22Rv1 (cell line): ENCODE measurements around the gene GLG1.
"Not testable (repeated sequence)": the region's sequence is repeated elsewhere in the genome, so short reads cannot be mapped to it uniquely, and the experiment has no call there.

ENCODE experiments used
- ZFX ChIP-seq: fragments of 450-650 bp; IDR thresholded peaks from 2 replicates; pipeline ENCODE4 v1.6.1; 2017; ENCODE audit warnings: antibody characterized with exemption, borderline replicate concordance
- TF ChIP-seq, protein P1 (sequence below): fragments of 450-650 bp; IDR thresholded peaks from 2 replicates; pipeline ENCODE4 v1.5.1; 2017; ENCODE audit warnings: mild to moderate bottlenecking

DNA sequence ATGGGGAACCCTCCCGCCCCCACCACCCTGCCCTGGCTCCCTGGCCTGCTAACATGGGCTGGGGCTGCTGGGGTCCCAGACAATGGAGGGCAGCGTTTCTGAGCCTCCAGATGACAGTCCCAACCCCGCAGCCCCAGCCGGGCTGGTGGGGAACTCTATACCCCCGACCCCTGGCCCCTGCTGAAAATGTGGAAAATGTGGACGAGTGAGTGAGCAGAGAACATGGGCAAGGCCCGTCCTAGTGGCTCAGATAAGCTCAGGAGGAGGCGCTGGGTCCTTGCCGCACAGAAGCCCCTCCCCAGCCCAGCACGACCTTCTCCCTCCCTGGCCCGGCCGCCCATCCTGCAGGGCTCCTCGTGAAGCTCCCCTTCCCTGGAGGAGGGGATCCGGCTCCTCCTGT is 187.1 kb downstream of the GLG1 start:
- TF ChIP-seq, protein P1, sequence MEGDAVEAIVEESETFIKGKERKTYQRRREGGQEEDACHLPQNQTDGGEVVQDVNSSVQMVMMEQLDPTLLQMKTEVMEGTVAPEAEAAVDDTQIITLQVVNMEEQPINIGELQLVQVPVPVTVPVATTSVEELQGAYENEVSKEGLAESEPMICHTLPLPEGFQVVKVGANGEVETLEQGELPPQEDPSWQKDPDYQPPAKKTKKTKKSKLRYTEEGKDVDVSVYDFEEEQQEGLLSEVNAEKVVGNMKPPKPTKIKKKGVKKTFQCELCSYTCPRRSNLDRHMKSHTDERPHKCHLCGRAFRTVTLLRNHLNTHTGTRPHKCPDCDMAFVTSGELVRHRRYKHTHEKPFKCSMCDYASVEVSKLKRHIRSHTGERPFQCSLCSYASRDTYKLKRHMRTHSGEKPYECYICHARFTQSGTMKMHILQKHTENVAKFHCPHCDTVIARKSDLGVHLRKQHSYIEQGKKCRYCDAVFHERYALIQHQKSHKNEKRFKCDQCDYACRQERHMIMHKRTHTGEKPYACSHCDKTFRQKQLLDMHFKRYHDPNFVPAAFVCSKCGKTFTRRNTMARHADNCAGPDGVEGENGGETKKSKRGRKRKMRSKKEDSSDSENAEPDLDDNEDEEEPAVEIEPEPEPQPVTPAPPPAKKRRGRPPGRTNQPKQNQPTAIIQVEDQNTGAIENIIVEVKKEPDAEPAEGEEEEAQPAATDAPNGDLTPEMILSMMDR: not testable (repeated sequence)
- not testable (repeated sequence) for TF ChIP-seq ZFX
